ENCODE results near the gene AVPR1A. TPM values are rescaled to one million over a fixed set of nuclear protein-coding genes. Genes with fewer than 3 reads are reported as not detected.

The AVPR1A gene
- total RNA-seq, 1 experiment from 2014 or later: 0.07 TPM

GRCh38 chr12:63179224-63179623 is 28.2 kb upstream of the AVPR1A start:
- no peak overlapping the region for H2AFZ ChIP-seq (ENCODE audit: low read depth, low read length, poor library complexity, severe bottlenecking)
- no peak overlapping the region for H3K9ac ChIP-seq (ENCODE audit: low read length)
- TF ChIP-seq REST (IDR thresholded peaks at IDR 0.05; ENCODE audit: low read depth) (no peak), SIN3A (IDR thresholded peaks at IDR 0.05; ENCODE audit: low read depth) (no peak), CEBPB (IDR thresholded peaks at IDR 0.05; ENCODE audit: low read depth) (no peak), EZH2 (IDR thresholded peaks at IDR 0.05) (no peak), YY1 (IDR thresholded peaks at IDR 0.05; ENCODE audit: extremely low read depth, insufficient replicate concordance, low read depth, low read length) (no peak)
- no peak overlapping the region for H3K4me2 ChIP-seq (ENCODE audit: low read length)
- ChIA-PET POLR2A (no interaction called here), RAD21 (ENCODE audit: low non-redundant PET in 1 of 2, low total read pairs in 2 of 2, uncharacterized antibody in 2 of 2, unreplicated experiment in 2 of 2) (no interaction called here), CTCF (no interaction called here)
- no peaks in the 10 kb centered on the region for H3K27me3 ChIP-seq (ENCODE audit: insufficient read depth, low read length)
- BruUV-seq (replicated peaks): no TSS peak
- no peaks in the 10 kb centered on the region for H3K4me1 ChIP-seq (ENCODE audit: control insufficient read depth in 1 of 2, insufficient read depth in 2 of 2, low read length in 2 of 2)
- intact Hi-C loops (cut with micrococcal nuclease): no loop called here
- no peaks in the 10 kb centered on the region for H3K36me3 ChIP-seq (ENCODE audit: control insufficient read depth in 1 of 2, insufficient read depth in 2 of 2, low read length in 2 of 2)
- H3K9me2 ChIP-seq (ENCODE audit: insufficient read depth): no peaks in the 10 kb centered on the region
- ATAC-seq: no peak
- no peak overlapping the region for H3K4me3 ChIP-seq (replicated peaks in 1 of 2; ENCODE audit: low read depth in 1 of 2, low read length in 2 of 2)
- no peak for DNase-seq (ENCODE audit: low read depth, low spot score)
- H4K20me1 ChIP-seq (ENCODE audit: insufficient read depth): no peaks in the 10 kb centered on the region
- peaks cover 0 to 6% of the 10 kb centered on the region in 2 experiments; a peak in 2 of 4 replicates for H3K9me3 ChIP-seq (ENCODE audit: control insufficient read depth in 1 of 2, insufficient read depth in 1 of 2, low read depth in 1 of 2, low read length in 2 of 2)
- no peak overlapping the region for H3K27ac ChIP-seq (ENCODE audit: low read depth, low read length)
- H3K79me2 ChIP-seq (ENCODE audit: insufficient read depth, low read length): no peaks in the 10 kb centered on the region

GRCh38 chr12:63170321-63170720 is 19.3 kb upstream of the AVPR1A start:
- CTCF ChIA-PET: interaction anchor here (2.0 kb wide), 1 partner anchor 19 kb away, joined by 9 read pairs; the partner anchor contains the start of gene AVPR1A

More at GRCh38 chr12:63170321-63170720, 19.3 kb upstream of the AVPR1A start:
- H3K9me3 ChIP-seq (ENCODE audit: control insufficient read depth in 1 of 2, insufficient read depth in 1 of 2, low read depth in 1 of 2, low read length in 2 of 2): no peaks in the 10 kb centered on the region
- H3K79me2 ChIP-seq (ENCODE audit: insufficient read depth, low read length): no peaks in the 10 kb centered on the region
- ATAC-seq: no peak
- no peak overlapping the region for H2AFZ ChIP-seq (ENCODE audit: low read depth, low read length, poor library complexity, severe bottlenecking)
- no peak overlapping the region for H3K4me2 ChIP-seq (ENCODE audit: low read length)
- POLR2A ChIA-PET: no interaction called here
- no peak for DNase-seq (ENCODE audit: low read depth, low spot score)
- RAD21 ChIA-PET (ENCODE audit: low non-redundant PET in 1 of 2, low total read pairs in 2 of 2, uncharacterized antibody in 2 of 2, unreplicated experiment in 2 of 2): no interaction called here
- no peak overlapping the region for H3K4me3 ChIP-seq (replicated peaks in 1 of 2; ENCODE audit: low read depth in 1 of 2, low read length in 2 of 2)
- no peaks in the 10 kb centered on the region for H3K36me3 ChIP-seq (ENCODE audit: control insufficient read depth in 1 of 2, insufficient read depth in 2 of 2, low read length in 2 of 2)
- H3K4me1 ChIP-seq (ENCODE audit: control insufficient read depth in 1 of 2, insufficient read depth in 2 of 2, low read length in 2 of 2): no peaks in the 10 kb centered on the region
- no peak overlapping the region for H3K9ac ChIP-seq (ENCODE audit: low read length)
- H3K27ac ChIP-seq (ENCODE audit: low read depth, low read length): no peak overlapping the region
- no TSS peak for BruUV-seq (replicated peaks)
- no peaks in the 10 kb centered on the region for H3K27me3 ChIP-seq (ENCODE audit: insufficient read depth, low read length)
- no peaks in the 10 kb centered on the region for H3K9me2 ChIP-seq (ENCODE audit: insufficient read depth)
- intact Hi-C loops (cut with micrococcal nuclease): no loop called here
- TF ChIP-seq ELF1 (IDR thresholded peaks at IDR 0.05; ENCODE audit: borderline replicate concordance, low read depth) (no peak), CTCF (IDR thresholded peaks at IDR 0.05 in 2 of 3, conservative IDR thresholded peaks at IDR 0.05 in 1 of 3; ENCODE audit: borderline replicate concordance in 1 of 3, insufficient read depth in 1 of 3, low read depth in 2 of 3, low read length in 2 of 3) (no peak), MAX (IDR thresholded peaks at IDR 0.05) (no peak), RAD21 (IDR thresholded peaks at IDR 0.05; ENCODE audit: low read depth) (no peak), YY1 (IDR thresholded peaks at IDR 0.05; ENCODE audit: extremely low read depth, insufficient replicate concordance, low read depth, low read length) (no peak), CBX3 (IDR thresholded peaks at IDR 0.05; ENCODE audit: low read depth) (no peak), ATF3 (IDR thresholded peaks at IDR 0.05) (no peak)
- H4K20me1 ChIP-seq (ENCODE audit: insufficient read depth): no peaks in the 10 kb centered on the region
